ENCODE measurements around the gene ZNF597. TPM values are rescaled to one million over a fixed set of nuclear protein-coding genes. Genes with fewer than 3 reads are reported as not detected.

Gene ZNF597
- total and polyA plus RNA-seq, 9 donors, result 1.6 to 2.4 (median 2.0) TPM

DNA sequence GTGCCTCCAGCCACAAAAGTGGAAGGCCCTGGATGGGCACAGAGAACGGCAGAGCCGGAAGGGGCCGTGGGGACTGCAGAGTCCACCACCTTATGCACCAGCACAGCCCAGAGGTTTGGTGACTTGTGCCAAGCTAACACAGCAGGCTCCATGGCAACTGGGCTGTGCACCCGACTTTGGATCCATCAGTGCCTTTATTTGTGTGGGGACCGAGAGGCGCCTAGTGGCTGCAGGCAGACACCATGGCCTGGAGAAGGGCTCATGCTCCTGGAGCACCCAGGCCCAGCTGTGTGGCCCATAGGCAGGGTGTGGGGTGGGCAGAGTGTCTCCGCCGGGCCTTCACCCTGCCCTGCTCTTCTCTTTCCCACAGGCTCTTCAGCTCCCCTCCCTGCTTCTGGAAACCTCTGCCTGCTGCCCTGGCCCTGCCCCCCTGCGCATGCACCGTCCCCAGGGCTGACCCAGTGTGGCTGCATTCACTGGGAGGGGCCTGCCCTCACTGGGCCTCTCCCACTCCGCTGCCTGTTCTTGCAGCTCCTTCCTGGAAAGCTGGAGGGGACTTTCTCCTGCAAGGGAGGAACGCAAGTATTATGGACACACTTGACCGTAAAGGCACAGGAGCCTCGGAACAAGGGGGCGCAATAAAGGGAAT, 41.9 kb upstream of the ZNF597 start:
- Histone ChIP-seq H3K9me3 (replicated peaks; ENCODE audit: control insufficient read depth, low read depth, low read length) (no peaks in the 10 kb centered on the region), H3K4me3 (ENCODE audit: low read length) (no peak overlapping the region), H3K36me3 (ENCODE audit: control insufficient read depth, insufficient read depth, low read length) (peaks cover 73% of the 10 kb centered on the region), H3K4me1 (ENCODE audit: control insufficient read depth, insufficient read depth, low read length) (peaks cover 17% of the 10 kb centered on the region), H3K27ac (ENCODE audit: low read length) (no peak overlapping the region), H3K27me3 (ENCODE audit: control insufficient read depth, insufficient read depth, low read length) (no peaks in the 10 kb centered on the region)
- 78% methylated on average over 12 of the region's 15 CpGs for WGBS (ENCODE audit: insufficient coverage)
- DNase-seq, result no peak

GRCh38 chr16:3484318-3485096, 41.2 kb upstream of the ZNF597 start:
- Histone ChIP-seq H3K4me3 (ENCODE audit: low read length) (no peak overlapping the region), H3K27ac (ENCODE audit: low read length) (no peak overlapping the region), H3K36me3 (ENCODE audit: control insufficient read depth, insufficient read depth, low read length) (peaks cover 80% of the 10 kb centered on the region), H3K9me3 (replicated peaks; ENCODE audit: control insufficient read depth, low read depth, low read length) (no peaks in the 10 kb centered on the region), H3K4me1 (ENCODE audit: control insufficient read depth, insufficient read depth, low read length) (peaks cover 15% of the 10 kb centered on the region), H3K27me3 (ENCODE audit: control insufficient read depth, insufficient read depth, low read length) (no peaks in the 10 kb centered on the region)
- WGBS (ENCODE audit: insufficient coverage), result 88% methylated on average over 30 of the region's 30 CpGs
- DNase-seq, result no peak

DNA sequence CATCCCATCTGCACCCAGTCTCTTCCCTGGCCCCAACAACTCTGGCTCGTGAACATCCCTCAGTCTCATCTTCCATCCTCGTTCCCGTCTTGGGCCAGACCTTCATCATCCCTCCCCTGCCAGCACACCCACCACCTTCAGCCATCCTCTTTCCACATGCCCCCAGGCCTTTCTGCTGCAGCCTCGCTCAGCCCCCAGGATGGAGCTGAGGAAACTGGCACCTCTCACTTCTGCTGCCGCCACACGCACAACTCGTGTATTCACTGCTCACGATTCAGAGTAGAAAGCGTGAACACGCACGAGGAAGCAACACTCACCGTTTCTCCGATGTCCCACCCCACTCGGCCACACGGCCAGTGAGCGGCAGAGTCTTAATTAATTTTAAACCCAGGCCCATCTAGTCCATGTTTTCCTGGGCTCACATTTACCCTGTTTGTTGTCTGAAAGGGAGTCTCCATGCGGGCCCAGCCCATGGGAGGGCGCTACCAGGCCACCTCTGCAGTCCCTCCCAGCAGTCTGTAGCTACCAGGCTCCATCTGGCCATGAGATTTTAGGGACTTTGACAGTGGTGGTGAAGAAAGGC, 39.4 kb upstream of the ZNF597 start:
- H3K4me1 ChIP-seq (ENCODE audit: control insufficient read depth, insufficient read depth, low read length), result peaks cover 7% of the 10 kb centered on the region
- H3K9me3 ChIP-seq (replicated peaks; ENCODE audit: control insufficient read depth, low read depth, low read length), result no peaks in the 10 kb centered on the region
- DNase-seq, result no peak
- 98% methylated on average over 8 of the region's 18 CpGs for WGBS (ENCODE audit: insufficient coverage)
- no peak overlapping the region for H3K27ac ChIP-seq (ENCODE audit: low read length)
- H3K27me3 ChIP-seq (ENCODE audit: control insufficient read depth, insufficient read depth, low read length), result no peaks in the 10 kb centered on the region
- H3K36me3 ChIP-seq (ENCODE audit: control insufficient read depth, insufficient read depth, low read length), result peaks cover 79% of the 10 kb centered on the region
- H3K4me3 ChIP-seq (ENCODE audit: low read length), result no peak overlapping the region

- no peak overlapping the region for H3K4me3 ChIP-seq (ENCODE audit: low read length)
- H3K27me3 ChIP-seq (ENCODE audit: control insufficient read depth, insufficient read depth, low read length), result no peaks in the 10 kb centered on the region
- peaks cover 75% of the 10 kb centered on the region for H3K36me3 ChIP-seq (ENCODE audit: control insufficient read depth, insufficient read depth, low read length)
- no peak overlapping the region for H3K27ac ChIP-seq (ENCODE audit: low read length)
- DNase-seq, result no peak
- H3K4me1 ChIP-seq (ENCODE audit: control insufficient read depth, insufficient read depth, low read length), result peaks cover 6% of the 10 kb centered on the region
- WGBS (ENCODE audit: insufficient coverage), result 88% methylated on average over 27 of the region's 32 CpGs
- no peaks in the 10 kb centered on the region for H3K9me3 ChIP-seq (replicated peaks; ENCODE audit: control insufficient read depth, low read depth, low read length)
Observed at GRCh38 chr16:3481696-3482658, 38.7 kb upstream of the ZNF597 start.

GRCh38 chr16:3480901-3481695, 37.8 kb upstream of the ZNF597 start:
- WGBS (ENCODE audit: insufficient coverage), result 57% methylated on average over 2 of the region's 18 CpGs
- peaks cover 7% of the 10 kb centered on the region for H3K4me1 ChIP-seq (ENCODE audit: control insufficient read depth, insufficient read depth, low read length)
- H3K9me3 ChIP-seq (replicated peaks; ENCODE audit: control insufficient read depth, low read depth, low read length), result no peaks in the 10 kb centered on the region
- no peak overlapping the region for H3K27ac ChIP-seq (ENCODE audit: low read length)
- no peaks in the 10 kb centered on the region for H3K27me3 ChIP-seq (ENCODE audit: control insufficient read depth, insufficient read depth, low read length)
- no peak overlapping the region for H3K4me3 ChIP-seq (ENCODE audit: low read length)
- no peak for DNase-seq
- H3K36me3 ChIP-seq (ENCODE audit: control insufficient read depth, insufficient read depth, low read length), result peaks cover 70% of the 10 kb centered on the region

- no peak overlapping the region for H3K4me3 ChIP-seq (ENCODE audit: low read length)
- H3K9me3 ChIP-seq (replicated peaks; ENCODE audit: control insufficient read depth, low read depth, low read length), result no peaks in the 10 kb centered on the region
- WGBS (ENCODE audit: insufficient coverage), result 95% methylated on average over 9 of the region's 12 CpGs
- no peaks in the 10 kb centered on the region for H3K27me3 ChIP-seq (ENCODE audit: control insufficient read depth, insufficient read depth, low read length)
- H3K36me3 ChIP-seq (ENCODE audit: control insufficient read depth, insufficient read depth, low read length), result peaks cover 61% of the 10 kb centered on the region
- no peak for DNase-seq
- H3K27ac ChIP-seq (ENCODE audit: low read length), result no peak overlapping the region
- H3K4me1 ChIP-seq (ENCODE audit: control insufficient read depth, insufficient read depth, low read length), result peaks cover 8% of the 10 kb centered on the region
Observed at GRCh38 chr16:3479654-3480216, 36.4 kb upstream of the ZNF597 start.

DNA sequence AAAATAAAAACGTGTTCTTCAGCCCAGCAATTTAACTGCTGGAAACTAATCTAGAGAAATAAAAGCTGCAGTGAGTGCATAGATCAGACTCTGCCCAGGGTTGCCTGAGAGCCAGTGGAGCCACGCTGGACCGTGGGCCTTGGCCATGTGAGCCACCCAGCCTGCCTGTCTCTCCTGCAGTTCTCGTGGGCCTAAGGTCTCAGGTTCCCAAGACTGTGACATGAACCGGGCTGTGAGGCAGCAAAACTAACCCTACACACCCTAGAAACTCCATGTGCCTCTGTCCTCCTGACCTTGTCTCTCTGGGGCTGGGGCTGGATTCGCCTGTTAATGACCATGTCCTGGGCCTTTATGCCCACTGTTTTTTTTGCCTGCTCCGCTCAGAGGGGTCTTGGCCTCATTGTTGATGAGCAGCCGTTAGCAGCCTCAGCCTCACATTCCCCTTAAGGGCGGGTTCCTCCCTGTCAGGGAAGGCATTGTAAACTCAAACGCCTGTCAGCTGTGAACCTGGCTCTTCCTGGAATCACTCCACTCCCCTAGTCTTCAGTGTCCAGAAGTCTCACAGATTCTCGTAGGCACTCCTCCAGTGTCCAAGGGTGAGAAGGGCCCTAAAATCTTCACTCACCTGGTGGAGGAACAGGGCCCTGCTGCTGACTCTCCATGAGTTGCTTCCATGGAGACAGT, 35.1 kb upstream of the ZNF597 start:
- DNase-seq, result no peak
- Histone ChIP-seq H3K4me3 (ENCODE audit: low read length) (no peak overlapping the region), H3K4me1 (ENCODE audit: control insufficient read depth, insufficient read depth, low read length) (peaks cover 11% of the 10 kb centered on the region), H3K36me3 (ENCODE audit: control insufficient read depth, insufficient read depth, low read length) (peaks cover 48% of the 10 kb centered on the region), H3K27ac (ENCODE audit: low read length) (peak overlapping the region; percentile 18), H3K9me3 (replicated peaks; ENCODE audit: control insufficient read depth, low read depth, low read length) (no peaks in the 10 kb centered on the region), H3K27me3 (ENCODE audit: control insufficient read depth, insufficient read depth, low read length) (no peaks in the 10 kb centered on the region)
- WGBS (ENCODE audit: insufficient coverage), result 65% methylated on average over 7 of the region's 11 CpGs

DNA sequence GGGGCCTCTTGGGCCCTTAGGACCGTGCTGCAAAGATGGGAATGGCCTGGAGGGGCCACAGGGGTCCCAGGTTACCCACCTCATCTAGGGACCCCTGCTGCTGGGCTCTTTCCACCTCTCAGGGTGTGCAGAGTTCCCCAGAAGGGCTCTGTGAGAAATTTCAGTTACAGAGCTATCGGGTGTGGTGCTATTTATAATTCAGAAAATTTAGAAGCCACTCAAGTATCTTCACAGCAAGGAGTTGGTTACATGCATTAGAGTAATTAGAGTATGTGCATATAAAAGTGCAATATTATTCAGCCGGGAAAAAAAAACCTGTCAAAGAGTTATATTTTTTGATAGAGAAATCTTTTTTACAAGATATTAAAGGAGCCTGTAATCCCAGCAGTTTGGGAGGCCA, 33.1 kb upstream of the ZNF597 start:
- no peak overlapping the region for H3K4me3 ChIP-seq (ENCODE audit: low read length)
- 57% methylated on average over 1 of the region's 3 CpGs for WGBS (ENCODE audit: insufficient coverage)
- no peaks in the 10 kb centered on the region for H3K9me3 ChIP-seq (replicated peaks; ENCODE audit: control insufficient read depth, low read depth, low read length)
- peaks cover 11% of the 10 kb centered on the region for H3K4me1 ChIP-seq (ENCODE audit: control insufficient read depth, insufficient read depth, low read length)
- no peak for DNase-seq
- no peak overlapping the region for H3K27ac ChIP-seq (ENCODE audit: low read length)
- H3K36me3 ChIP-seq (ENCODE audit: control insufficient read depth, insufficient read depth, low read length), result peaks cover 36% of the 10 kb centered on the region
- no peaks in the 10 kb centered on the region for H3K27me3 ChIP-seq (ENCODE audit: control insufficient read depth, insufficient read depth, low read length)

Measured in muscle of leg (tissue), 11 donors.